ENCODE data around the gene SERPINE1. TPM values are rescaled to one million over a fixed set of nuclear protein-coding genes. Genes with fewer than 3 reads are reported as not detected.

The SERPINE1 gene
- total RNA-seq, 2 donors from 2014 or later = 3.7 to 24.4 TPM

- DNase-seq (ENCODE audit: low spot score) = no peak
- H3K27ac ChIP-seq = no peak overlapping the region
- no peaks in the 10 kb centered on the region for H3K9me3 ChIP-seq
- intact Hi-C loops (cut with DNase I) = no loop called here
- H3K27me3 ChIP-seq (replicated peaks; ENCODE audit: insufficient read depth) = peaks cover 66% of the 10 kb centered on the region
- WGBS = 2% methylated on average over 17 of the region's 17 CpGs
- no peaks in the 10 kb centered on the region for H3K36me3 ChIP-seq
- no peak overlapping the region for H3K4me3 ChIP-seq
- peaks cover 5% of the 10 kb centered on the region for H3K4me1 ChIP-seq (replicated peaks)
- TF ChIP-seq POLR2A (IDR thresholded peaks at IDR 0.05) = no peak
- no peak for TF ChIP-seq CTCF (IDR thresholded peaks at IDR 0.05)
- no peak for TF ChIP-seq POLR2AphosphoS5 (IDR thresholded peaks at IDR 0.05)
These were observed 43.9 kb downstream of the SERPINE1 start for GRCh38 chr7:101170617-101171441.

DNA sequence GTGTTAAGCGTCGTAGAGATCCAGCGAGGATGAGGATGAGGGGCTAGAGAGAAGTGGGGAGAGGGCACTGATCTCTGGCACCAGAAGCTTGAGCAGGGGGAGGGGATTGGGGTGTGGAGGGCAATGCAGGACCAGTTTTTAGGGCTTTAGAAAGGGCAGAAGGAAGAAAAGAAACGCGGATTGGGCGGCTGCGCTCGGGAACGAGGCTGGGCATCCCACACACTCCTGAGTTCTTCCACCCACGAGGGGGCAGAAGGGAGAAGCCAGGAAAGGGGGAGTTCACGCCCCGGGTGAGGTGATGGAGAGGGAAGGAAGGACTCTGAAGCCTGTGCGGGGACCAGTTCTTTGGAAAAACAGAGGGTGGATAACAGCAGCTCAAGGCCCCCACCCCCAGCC is 44.5 kb downstream of the SERPINE1 start:
- intact Hi-C loops (cut with DNase I) = no loop called here
- no peak overlapping the region for H3K4me3 ChIP-seq
- H3K27me3 ChIP-seq (replicated peaks; ENCODE audit: insufficient read depth) = peaks cover 62% of the 10 kb centered on the region
- DNase-seq (ENCODE audit: low spot score) = no peak
- no peaks in the 10 kb centered on the region for H3K36me3 ChIP-seq
- TF ChIP-seq POLR2A (IDR thresholded peaks at IDR 0.05) = no peak
- TF ChIP-seq POLR2AphosphoS5 (IDR thresholded peaks at IDR 0.05) = no peak
- no peak for TF ChIP-seq CTCF (IDR thresholded peaks at IDR 0.05)
- no peaks in the 10 kb centered on the region for H3K9me3 ChIP-seq
- WGBS = 3% methylated on average over 12 of the region's 13 CpGs
- no peak overlapping the region for H3K27ac ChIP-seq
- peaks cover 5% of the 10 kb centered on the region for H3K4me1 ChIP-seq (replicated peaks)

DNA sequence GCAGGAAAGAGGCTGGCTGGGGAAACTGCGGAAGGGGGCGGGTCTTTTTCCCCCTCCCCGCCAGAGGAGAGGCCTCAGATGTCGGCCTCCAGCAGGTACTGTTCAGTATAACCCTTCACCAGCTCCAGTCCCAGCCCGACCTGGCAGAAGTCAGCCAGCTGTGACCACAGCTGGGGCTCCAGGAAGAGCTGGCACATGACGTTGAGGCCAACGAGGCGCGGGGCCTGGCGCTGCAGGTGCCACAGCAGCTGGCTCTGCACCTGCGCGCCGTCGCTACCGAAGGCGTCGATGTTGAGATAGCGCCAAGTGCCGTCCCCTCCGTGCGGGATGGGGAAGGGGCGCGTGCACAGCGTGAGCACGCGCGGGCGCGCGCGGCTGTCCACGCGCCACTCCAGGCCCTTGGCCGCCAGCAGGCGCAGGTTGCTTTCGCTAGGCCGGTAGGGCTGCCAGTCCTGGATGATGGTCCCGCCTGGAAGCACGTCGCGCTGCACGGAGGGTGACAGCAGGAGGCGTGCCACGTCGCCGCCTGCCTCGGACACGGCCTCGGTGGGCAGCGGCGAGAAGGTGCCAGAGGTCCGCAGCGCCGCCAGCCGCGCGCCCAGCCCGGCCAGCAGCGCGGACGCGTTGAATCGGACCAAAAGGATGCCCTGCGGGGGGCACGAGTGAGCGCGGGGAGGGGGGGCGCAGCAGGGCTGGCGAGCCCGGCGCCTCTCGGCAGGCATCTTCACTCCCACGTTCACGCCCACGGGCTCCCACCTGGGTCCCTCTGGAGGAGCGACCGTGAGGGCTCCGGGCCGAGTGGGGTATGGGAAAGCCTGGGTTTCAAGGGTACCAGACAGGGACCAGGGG is 45.3 kb downstream of the SERPINE1 start:
- no peak overlapping the region for H3K27ac ChIP-seq
- 2% methylated on average over 41 of the region's 79 CpGs for WGBS
- no peak overlapping the region for H3K4me3 ChIP-seq
- no peak for TF ChIP-seq POLR2AphosphoS5 (IDR thresholded peaks at IDR 0.05)
- TF ChIP-seq POLR2A (IDR thresholded peaks at IDR 0.05) = no peak
- TF ChIP-seq CTCF (IDR thresholded peaks at IDR 0.05) = no peak
- intact Hi-C loops (cut with DNase I) = no loop called here
- no peaks in the 10 kb centered on the region for H3K9me3 ChIP-seq
- no peak for DNase-seq (ENCODE audit: low spot score)
- H3K36me3 ChIP-seq = no peaks in the 10 kb centered on the region
- peaks cover 5% of the 10 kb centered on the region for H3K4me1 ChIP-seq (replicated peaks)
- H3K27me3 ChIP-seq (replicated peaks; ENCODE audit: insufficient read depth) = peaks cover 54% of the 10 kb centered on the region

DNA sequence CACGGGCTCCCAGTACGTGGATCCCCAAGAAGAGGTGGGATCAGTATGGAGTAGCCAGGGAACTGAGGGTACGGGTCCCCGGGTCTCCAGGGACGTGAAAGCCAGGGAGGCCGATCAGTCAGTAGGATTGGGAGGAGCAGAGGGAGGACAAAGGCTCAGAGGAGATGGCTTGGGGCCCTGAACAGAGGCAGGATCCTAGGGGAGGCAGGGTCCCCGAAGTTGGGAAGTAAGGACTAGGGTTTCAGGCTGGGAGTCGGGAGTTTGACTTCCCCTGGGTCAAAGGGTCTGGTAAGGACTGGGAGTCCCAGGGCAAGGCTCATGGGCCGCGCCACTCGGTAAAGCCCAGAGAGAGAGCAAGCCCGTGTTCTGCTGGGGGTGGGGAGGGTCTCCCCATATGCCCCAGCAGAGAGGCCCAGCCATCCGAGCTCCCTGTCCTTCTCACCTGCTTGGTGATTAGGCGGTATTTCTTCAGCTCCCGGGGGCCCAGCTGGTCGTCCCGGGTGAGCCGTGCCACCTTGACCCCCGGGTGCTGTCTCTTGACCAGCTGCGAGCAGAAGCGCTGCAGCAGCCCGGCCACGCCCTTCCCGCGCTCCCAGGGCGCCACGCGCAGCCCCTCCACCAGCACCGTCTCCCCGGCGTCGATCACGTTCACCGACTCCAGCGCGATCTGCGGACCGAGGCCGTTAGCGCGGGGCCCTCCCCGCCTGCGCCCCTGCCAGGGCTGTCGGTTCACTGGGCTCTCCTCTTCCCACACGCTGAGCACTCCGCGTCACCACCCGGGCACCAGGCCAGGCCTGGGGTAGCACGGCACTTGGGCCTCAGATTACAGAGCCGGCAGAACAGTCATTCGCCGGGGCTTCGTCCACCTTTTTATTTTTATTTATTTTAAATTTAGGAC is 46.2 kb downstream of the SERPINE1 start:
- TF ChIP-seq POLR2AphosphoS5 (IDR thresholded peaks at IDR 0.05) = no peak
- peak in 1 of 4 experiments; percentile 4 for TF ChIP-seq CTCF (IDR thresholded peaks at IDR 0.05)
- under 1% methylated on average over 51 of the region's 53 CpGs for WGBS
- intact Hi-C loops (cut with DNase I) = no loop called here
- H3K27ac ChIP-seq = no peak overlapping the region
- peaks cover 46% of the 10 kb centered on the region for H3K27me3 ChIP-seq (replicated peaks; ENCODE audit: insufficient read depth)
- no peaks in the 10 kb centered on the region for H3K9me3 ChIP-seq
- DNase-seq (ENCODE audit: low spot score) = peak; percentile 67
- H3K4me1 ChIP-seq (replicated peaks) = peaks cover 5% of the 10 kb centered on the region
- H3K4me3 ChIP-seq = no peak overlapping the region
- no peaks in the 10 kb centered on the region for H3K36me3 ChIP-seq

Data from prostate gland (tissue), 2 donors.